SK-N-SH treated with all-trans-retinoic acid at 6 μM for 48 hours (cell line): Measurements from ENCODE around the gene IL6ST.

Experiments used
- BACH2 ChIP-seq: fragments of 250-450 bp; sonication (Bioruptor Pico); IDR thresholded peaks from 2 replicates; pipeline ENCODE4 v1.9.0; 2021; ENCODE audit warnings: mild to moderate bottlenecking, borderline replicate concordance
- CREB5 ChIP-seq: fragments of 250-450 bp; sonication (Bioruptor Pico); IDR thresholded peaks from 2 replicates; pipeline ENCODE4 v1.5.1; 2020; ENCODE audit warnings: low read depth, mild to moderate bottlenecking, moderate library complexity
- ESRRG ChIP-seq: fragments of 250-450 bp; sonication (Bioruptor Pico); IDR thresholded peaks from 2 replicates; pipeline ENCODE4 v1.6.1; 2021; ENCODE audit warnings: mild to moderate bottlenecking
- GLIS3 ChIP-seq: fragments of 250-450 bp; sonication (Bioruptor Pico); IDR thresholded peaks from 2 replicates; pipeline ENCODE4 v1.5.0; 2020; ENCODE audit warnings: mild to moderate bottlenecking, moderate library complexity
- PATZ1 ChIP-seq: fragments of 250-450 bp; sonication (Bioruptor Pico); IDR thresholded peaks from 2 replicates; pipeline ENCODE4 v1.8.0; 2020; ENCODE audit warnings: mild to moderate bottlenecking, moderate library complexity, borderline replicate concordance
- RARB ChIP-seq: fragments of 250-450 bp; sonication (Bioruptor Pico); IDR thresholded peaks from 2 replicates; pipeline ENCODE4 v1.8.0; 2021; ENCODE audit warnings: mild to moderate bottlenecking, moderate library complexity
- ZFP3 ChIP-seq: fragments of 250-450 bp; sonication (Bioruptor Pico); IDR thresholded peaks from 2 replicates; pipeline ENCODE4 v1.5.0; 2020; ENCODE audit warnings: mild to moderate bottlenecking, moderate library complexity
- ZNF565 ChIP-seq: fragments of 450-650 bp; formaldehyde crosslinking; conservative IDR thresholded peaks from 2 replicates; pipeline ENCODE4 v1.5.0; 2020; ENCODE audit warnings: low read depth, mild to moderate bottlenecking, moderate library complexity
- TF ChIP-seq, protein P1 (sequence below): fragments of 250-450 bp; sonication (Bioruptor Pico); IDR thresholded peaks from 2 replicates; pipeline ENCODE4 v1.5.0; 2020; ENCODE audit warnings: mild to moderate bottlenecking, moderate library complexity

GRCh38 chr5:55918087-55919035 is 76.4 kb downstream of the IL6ST start:
- TF ChIP-seq, protein P1, sequence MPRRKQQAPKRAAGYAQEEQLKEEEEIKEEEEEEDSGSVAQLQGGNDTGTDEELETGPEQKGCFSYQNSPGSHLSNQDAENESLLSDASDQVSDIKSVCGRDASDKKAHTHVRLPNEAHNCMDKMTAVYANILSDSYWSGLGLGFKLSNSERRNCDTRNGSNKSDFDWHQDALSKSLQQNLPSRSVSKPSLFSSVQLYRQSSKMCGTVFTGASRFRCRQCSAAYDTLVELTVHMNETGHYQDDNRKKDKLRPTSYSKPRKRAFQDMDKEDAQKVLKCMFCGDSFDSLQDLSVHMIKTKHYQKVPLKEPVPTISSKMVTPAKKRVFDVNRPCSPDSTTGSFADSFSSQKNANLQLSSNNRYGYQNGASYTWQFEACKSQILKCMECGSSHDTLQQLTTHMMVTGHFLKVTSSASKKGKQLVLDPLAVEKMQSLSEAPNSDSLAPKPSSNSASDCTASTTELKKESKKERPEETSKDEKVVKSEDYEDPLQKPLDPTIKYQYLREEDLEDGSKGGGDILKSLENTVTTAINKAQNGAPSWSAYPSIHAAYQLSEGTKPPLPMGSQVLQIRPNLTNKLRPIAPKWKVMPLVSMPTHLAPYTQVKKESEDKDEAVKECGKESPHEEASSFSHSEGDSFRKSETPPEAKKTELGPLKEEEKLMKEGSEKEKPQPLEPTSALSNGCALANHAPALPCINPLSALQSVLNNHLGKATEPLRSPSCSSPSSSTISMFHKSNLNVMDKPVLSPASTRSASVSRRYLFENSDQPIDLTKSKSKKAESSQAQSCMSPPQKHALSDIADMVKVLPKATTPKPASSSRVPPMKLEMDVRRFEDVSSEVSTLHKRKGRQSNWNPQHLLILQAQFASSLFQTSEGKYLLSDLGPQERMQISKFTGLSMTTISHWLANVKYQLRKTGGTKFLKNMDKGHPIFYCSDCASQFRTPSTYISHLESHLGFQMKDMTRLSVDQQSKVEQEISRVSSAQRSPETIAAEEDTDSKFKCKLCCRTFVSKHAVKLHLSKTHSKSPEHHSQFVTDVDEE: no peak
- TF ChIP-seq PATZ1 (CRISPR knock-in tag) (no peak), ESRRG (CRISPR knock-in tag) (no peak), ZNF565 (CRISPR knock-in tag) (no peak), ZFP3 (CRISPR knock-in tag) (no peak), RARB (CRISPR knock-in tag) (no peak), CREB5 (no peak), GLIS3 (CRISPR knock-in tag) (no peak), BACH2 (CRISPR knock-in tag) (no peak)
